Activated T-cell treated with anti-CD3 and anti-CD28 coated beads for 48 hours (primary cell): ENCODE results near the gene NDUFS6.
"Not testable (repeated sequence)": the region's sequence is repeated elsewhere in the genome, so short reads cannot be mapped to it uniquely, and the experiment has no call there.

Source experiments
- DNase-seq: peaks from one replicate; pipeline ENCODE4 v3.0.0-alpha.2; 2020; ENCODE audit warnings: low read depth

NDUFS6 gene

DNA sequence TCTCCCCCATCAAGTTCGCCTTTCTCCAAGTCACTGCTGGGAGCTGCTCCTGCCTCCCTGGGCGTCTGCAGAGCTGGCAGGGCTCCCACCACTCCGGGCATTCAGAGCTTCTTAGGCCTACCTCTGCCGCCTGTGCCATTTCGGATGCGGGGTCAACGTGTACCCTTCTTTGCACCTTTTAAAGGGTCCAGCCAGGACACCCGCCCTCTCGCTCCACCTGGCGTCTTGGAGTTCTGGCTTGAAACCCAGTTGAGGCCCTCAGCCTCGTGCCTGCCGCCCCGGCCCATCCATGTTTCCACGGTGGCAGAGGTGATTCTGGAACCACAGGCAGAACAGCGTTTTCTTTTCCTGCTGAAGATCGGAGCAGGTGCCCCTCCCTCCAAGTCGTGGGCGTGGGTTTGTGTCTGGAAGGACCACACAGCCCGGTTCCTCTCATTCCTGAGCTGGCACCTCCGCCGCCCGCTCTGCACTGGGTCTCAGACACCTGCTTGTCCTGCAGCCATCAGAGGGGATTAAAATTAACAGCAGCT is 32.9 kb downstream of the NDUFS6 start:
- no peak for DNase-seq

- no peak for DNase-seq
Measured at GRCh38 chr5:1834721-1835429, 33.7 kb downstream of the NDUFS6 start.

DNA sequence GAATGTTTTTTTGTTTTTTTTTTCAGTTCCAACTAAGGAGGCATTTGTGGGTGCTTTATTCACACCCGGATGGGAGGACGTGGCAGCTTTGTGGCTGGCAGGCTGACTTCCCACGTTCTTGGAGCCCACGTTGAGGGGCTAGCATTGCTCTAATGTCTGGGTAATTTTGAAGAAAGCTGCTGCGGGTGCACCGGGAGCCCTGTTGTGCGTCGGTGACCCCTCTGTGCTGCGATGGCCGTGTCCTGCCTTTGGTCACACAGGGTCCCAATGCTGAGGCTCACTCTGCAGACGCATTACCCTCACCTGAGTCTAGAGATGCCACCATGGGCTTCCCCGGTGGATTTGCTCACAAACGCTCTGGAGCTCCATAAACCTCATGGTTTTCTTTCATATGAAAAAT is 34.2 kb downstream of the NDUFS6 start:
- no peak for DNase-seq

DNA sequence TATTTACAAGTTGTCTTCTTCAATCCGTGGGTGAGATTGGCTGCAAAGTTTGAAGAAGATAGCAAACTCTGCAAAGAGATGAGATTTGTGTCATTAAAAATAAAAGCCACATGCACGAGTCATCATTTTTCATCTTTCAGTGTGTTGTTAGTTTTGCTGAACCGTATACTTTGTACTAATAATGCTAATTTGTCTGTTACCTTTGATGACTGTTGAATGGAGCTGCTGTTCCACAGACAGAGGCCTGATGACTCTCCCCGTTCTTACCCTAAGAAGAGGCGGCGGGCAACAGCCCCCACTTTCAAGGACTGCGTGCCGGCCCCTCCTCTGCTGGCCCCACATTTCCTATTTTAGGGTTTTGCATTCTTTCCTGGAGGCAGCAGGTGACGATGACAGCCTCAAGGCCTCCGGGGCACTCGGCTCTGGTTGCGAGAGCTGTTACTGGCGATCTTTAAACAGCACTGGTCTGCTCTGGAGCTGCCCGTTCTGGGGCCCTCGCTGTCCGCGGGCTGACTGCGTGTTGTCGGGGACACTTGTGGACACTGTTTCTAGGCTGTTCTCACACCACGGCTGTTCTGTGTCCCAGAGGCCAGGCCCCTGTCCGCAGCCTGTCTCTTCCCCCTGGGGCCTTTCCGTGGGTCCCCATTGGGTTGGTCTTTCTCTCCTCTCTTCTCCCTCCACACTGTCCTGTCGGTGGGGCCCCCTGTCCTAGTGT is 35.1 kb downstream of the NDUFS6 start:
- DNase-seq = no peak

DNA sequence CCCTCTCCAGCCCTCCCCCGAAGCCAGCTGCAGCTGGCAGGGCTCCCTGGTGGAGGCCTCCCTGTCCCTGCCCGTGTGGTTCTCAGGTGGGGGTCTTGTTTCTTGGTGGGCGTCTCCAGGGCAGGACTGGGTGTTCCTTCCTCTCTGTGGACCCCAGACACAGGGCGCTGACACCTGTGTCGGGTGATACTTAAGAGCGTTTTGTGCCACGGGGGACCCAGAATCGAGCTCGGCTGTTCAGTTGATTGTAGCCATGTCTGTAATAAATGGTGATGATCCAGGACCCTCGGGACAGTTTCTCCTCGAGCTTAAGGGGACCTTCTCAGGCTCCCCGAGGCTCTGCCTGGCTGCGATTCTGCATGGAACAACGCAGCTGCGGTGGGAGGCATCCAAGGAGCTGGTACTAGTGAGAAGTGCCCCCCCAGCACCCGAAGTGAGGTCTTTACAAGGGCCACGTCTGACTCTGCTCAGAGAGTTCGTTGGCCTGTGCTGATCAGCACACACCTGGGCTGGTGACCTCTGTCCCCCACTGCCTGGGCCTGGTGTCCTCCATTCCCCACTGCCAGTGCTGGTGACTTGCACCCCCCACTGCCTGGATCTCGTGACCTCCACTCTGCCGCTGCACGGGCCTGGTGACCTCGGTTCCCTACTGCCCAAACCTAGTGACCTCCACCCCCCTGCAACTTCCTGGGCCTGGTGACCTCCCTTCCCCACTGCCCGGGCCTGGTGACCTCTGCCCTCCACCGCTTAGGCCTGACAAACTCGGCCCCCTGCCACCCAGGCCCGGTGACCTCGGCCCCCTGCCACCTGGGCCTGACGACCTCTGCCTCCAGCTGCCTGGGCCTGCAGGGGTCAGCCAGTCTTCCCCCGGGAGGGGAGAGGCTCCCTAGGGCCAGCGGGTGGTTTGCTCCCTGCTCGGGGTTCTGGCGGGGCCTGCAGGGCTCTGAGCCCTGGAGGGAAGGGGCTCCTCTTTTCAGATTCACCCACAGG is 36.0 kb downstream of the NDUFS6 start:
- no peak for DNase-seq

DNA sequence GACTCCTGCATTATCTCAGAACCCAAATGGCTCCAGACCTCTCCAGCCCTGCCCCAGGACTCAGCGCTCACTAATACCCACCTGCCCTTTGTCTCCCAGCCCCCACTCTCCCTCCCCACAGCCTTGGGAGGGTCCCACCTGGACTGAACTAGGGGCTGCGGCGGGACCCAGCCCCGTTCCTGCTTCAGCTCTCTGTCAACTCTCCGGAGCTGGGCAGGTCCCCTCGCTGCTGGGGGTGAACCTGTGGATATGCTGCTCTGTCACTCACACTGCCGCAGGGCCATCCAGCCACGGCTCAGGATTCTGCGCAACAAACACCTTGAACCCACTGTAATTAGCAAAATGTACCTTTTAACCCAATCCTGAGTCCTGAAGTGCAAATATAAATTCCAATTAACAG is 36.8 kb downstream of the NDUFS6 start:
- DNase-seq = no peak

DNA sequence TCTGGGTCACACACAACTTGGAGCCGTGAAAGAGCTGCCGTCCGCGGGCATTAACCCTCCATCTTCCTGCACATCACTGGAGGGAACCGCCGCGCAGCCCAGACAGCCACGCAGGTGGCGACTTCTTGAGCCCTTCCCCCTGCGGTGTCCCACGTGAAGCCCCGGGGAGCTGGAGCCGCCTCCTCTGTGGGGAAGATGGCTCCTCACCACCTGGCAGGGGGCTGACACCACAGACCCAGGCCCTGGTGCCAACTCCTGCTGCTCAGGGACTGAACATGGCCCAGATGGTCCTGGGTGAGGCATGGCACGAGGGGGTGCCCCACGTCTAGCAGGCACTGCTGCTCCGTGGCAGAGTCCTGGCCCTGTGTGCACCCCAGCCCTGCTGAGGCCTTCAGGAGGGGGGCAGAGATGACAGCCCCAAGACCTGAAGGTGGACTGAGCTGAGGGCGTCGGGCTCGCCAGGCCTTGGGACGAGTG is 38.9 kb downstream of the NDUFS6 start:
- no peak for DNase-seq

DNA sequence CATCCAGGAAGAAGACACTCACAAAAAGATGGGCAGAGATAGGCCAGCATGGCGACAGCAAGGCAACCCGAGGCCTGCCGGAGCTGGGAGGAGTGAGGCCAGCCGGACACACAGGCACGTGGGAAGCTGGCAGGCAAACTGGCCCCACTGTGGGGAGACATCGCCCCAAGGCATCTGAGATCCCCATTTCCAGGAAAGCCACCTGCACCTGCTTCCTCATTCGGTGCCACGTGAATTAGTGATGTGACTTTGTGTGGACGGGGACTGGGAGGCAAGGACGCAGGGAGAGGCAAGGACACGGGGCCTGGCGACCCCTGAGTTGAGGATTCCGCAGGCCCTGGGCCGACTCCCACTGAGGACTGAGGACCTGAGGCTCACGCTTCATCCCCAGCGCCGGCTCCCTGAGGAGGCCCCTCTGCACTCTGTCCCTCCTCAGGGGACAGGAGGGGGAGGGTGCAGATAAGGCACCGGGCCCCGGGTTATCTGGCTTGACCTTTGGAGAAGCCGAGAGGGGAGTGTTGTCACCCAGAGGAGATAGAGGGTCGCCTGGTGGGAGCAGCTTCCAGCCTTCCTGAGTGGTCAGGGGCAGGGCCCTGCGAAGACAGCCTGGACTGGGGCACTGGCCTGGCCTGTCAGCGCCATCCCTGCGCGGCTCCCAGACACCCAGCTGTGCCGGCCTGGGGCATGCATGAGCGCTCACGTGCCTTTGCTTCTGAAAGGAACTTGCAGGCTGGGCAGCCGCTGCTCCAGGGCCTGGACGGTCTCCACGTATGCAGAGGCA is 39.7 kb downstream of the NDUFS6 start:
- no peak for DNase-seq

- no peak for DNase-seq
Measured at GRCh38 chr5:1842004-1842819, 41.0 kb downstream of the NDUFS6 start.

- not testable (repeated sequence) for DNase-seq
Measured at GRCh38 chr5:1843761-1844160, 42.6 kb downstream of the NDUFS6 start.

- DNase-seq = no peak
Measured at GRCh38 chr5:1844708-1845436, 43.7 kb downstream of the NDUFS6 start.

- DNase-seq = no peak
Measured at GRCh38 chr5:1845696-1846095, 44.5 kb downstream of the NDUFS6 start.

DNA sequence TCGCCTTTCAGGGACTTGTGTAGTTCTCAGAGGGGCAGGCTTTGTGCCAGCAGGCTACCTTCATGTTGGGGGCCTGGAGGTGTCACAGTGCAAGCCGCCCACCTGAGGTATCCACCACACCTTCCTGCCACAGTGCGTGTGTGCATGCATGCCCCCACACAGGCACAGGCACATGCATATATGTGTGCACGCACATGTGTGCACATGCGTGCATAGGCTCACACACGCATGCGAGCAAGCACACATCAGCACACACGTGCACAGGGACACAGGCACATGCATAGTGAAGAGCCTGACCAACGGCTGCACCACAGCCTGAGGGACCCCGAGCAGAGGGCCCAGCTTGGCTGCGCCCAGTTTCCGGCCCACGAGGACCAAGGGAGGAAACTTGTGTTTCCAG is 45.4 kb downstream of the NDUFS6 start:
- no peak for DNase-seq

DNA sequence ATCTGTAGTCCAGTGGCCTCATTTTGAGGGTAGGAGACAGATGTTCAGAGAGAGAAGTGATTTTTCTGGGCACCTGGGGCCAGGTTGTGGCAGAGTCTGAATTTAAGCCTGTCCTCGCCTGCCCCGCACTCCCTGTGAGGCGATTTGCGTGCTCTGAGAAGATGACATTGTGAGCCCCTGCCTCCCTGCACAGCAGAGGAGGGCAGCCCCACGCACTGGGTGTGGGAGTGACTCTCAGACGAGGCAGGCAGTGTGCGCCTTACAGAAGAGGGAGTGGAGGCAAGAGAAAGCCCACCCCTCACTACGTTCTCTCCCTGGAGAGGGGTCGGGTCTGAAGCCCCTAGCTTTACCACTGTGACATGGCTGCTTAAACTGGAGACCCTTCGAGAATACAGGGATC is 45.8 kb downstream of the NDUFS6 start:
- DNase-seq = no peak

DNA sequence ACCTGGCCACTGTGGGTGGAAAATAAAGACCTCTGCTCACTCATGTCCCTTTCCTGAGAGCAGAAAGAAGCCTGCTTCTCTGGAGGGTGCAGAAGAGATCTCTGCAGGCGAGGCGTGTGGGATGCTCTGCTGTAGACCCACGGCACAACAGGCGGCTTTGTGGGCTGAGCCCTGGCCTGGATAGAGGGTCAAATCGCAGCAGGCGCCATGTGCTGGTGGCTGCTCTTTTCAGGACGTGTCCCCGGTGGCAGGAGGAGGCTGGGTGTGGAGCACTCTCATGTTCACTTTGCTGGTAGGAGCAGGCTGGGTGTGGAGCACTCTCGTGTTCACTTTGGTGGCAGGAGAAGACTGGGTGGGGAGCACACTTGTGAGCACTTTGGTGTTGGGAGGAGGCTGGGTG is 46.4 kb downstream of the NDUFS6 start:
- DNase-seq = no peak

- no peak for DNase-seq
Measured at GRCh38 chr5:1850324-1851154, 49.3 kb downstream of the NDUFS6 start.

GRCh38 chr5:1851290-1851934 is 50.2 kb downstream of the NDUFS6 start:
- DNase-seq = no peak

- no peak for DNase-seq
Measured at GRCh38 chr5:1852324-1852947, 51.2 kb downstream of the NDUFS6 start.
